ENCODE results near the gene RB1. TPM values are rescaled to one million over a fixed set of nuclear protein-coding genes. Genes with fewer than 3 reads are reported as not detected.

The RB1 gene
- total RNA-seq (2014; rRNA removed; shearing (Covaris generic)) (31.7 and 33.5 TPM in 2 replicates), total RNA-seq (2022) (72.7 and 84.4 TPM in 2 replicates), Bru-seq, nascent RNA (percentile 90 among the genes with signal in this experiment), BruChase-seq, experiment 1, labeled RNA remaining after a 6-hour chase (percentile 85 among the genes with signal in this experiment), BruChase-seq, experiment 2, labeled RNA remaining after a 2-hour chase (percentile 83 among the genes with signal in this experiment)
- long read RNA-seq, full-length matches to known transcripts, result 50 of 72 reads
- long read RNA-seq, partial matches to known transcripts, result 17 of 72 reads
- long read RNA-seq, other reads (novel, unspliced or antisense), result 5 of 72 reads

GRCh38 chr13:48303359-48304142 lies at the start of gene RB1:
Gene RB1, plus strand, starts transcription at chr13:48303751. Its CDS starts 162 bp downstream, at chr13:48303913.
- DNase-seq (ENCODE audit: low spot score), result peak; percentile 92
- no peaks in the 10 kb centered on the region for H3K9me3 ChIP-seq (ENCODE audit: low read length)
- peaks cover 15% of the 10 kb centered on the region; the same call in 1 of the 2 replicates for H4K20me1 ChIP-seq (ENCODE audit: insufficient read depth, low read length)
- BruUV-seq (replicated peaks), result TSS peak; percentile 89
- peak within 1 kb of the TSS; percentile 95 for H2AFZ ChIP-seq (ENCODE audit: low read length)
- intact Hi-C loops (cut with micrococcal nuclease; ENCODE audit: unreplicated experiment), result loop anchor here (1.0 to 10.0 kb wide), 8 partner anchors 69 to 1319 kb away; partner anchors contain the start of genes FNDC3A and NUDT15
- H3K36me3 ChIP-seq (ENCODE audit: insufficient read depth, low read length), result peaks cover 36% of the 10 kb centered on the region
- ChIA-PET POLR2A (interaction anchor here (0.7 kb wide), 4 partner anchors 40 to 259 kb away, joined by 3 to 6 read pairs (median 4); no protein-coding TSS in a partner anchor), CTCF (ENCODE audit: unreplicated experiment) (no interaction called here)
- H3K4me3 ChIP-seq (ENCODE audit: low read depth, low read length, poor library complexity, severe bottlenecking), result peak within 1 kb of the TSS; percentile 93
- H3K4me2 ChIP-seq (ENCODE audit: low read length), result peak within 1 kb of the TSS; percentile 95
- TF ChIP-seq EZH2phosphoT487 (IDR thresholded peaks at IDR 0.05; ENCODE audit: borderline replicate concordance, low read depth, low read length), result no peak
- TF ChIP-seq, protein P1, sequence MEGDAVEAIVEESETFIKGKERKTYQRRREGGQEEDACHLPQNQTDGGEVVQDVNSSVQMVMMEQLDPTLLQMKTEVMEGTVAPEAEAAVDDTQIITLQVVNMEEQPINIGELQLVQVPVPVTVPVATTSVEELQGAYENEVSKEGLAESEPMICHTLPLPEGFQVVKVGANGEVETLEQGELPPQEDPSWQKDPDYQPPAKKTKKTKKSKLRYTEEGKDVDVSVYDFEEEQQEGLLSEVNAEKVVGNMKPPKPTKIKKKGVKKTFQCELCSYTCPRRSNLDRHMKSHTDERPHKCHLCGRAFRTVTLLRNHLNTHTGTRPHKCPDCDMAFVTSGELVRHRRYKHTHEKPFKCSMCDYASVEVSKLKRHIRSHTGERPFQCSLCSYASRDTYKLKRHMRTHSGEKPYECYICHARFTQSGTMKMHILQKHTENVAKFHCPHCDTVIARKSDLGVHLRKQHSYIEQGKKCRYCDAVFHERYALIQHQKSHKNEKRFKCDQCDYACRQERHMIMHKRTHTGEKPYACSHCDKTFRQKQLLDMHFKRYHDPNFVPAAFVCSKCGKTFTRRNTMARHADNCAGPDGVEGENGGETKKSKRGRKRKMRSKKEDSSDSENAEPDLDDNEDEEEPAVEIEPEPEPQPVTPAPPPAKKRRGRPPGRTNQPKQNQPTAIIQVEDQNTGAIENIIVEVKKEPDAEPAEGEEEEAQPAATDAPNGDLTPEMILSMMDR (conservative IDR thresholded peaks at IDR 0.05; ENCODE audit: low read length), result no peak
- H3K4me1 ChIP-seq (ENCODE audit: insufficient read depth, low read length, poor library complexity, severe bottlenecking), result peaks cover 28% of the 10 kb centered on the region
- H3K79me2 ChIP-seq (ENCODE audit: insufficient read depth, low read depth, low read length), result peaks cover 37% of the 10 kb centered on the region
- H3K27ac ChIP-seq (ENCODE audit: low read depth, low read length, poor library complexity, severe bottlenecking), result peak within 1 kb of the TSS; percentile 94
- H3K9me2 ChIP-seq (ENCODE audit: insufficient read depth, low read length), result no peaks in the 10 kb centered on the region

- ChIA-PET CTCF (ENCODE audit: unreplicated experiment) (no interaction called here), POLR2A (no interaction called here)
- Histone ChIP-seq H3K27ac (ENCODE audit: low read depth, low read length, poor library complexity, severe bottlenecking) (no peak overlapping the region), H3K9me2 (ENCODE audit: insufficient read depth, low read length) (no peaks in the 10 kb centered on the region), H3K79me2 (ENCODE audit: insufficient read depth, low read depth, low read length) (no peaks in the 10 kb centered on the region), H3K4me3 (ENCODE audit: low read depth, low read length, poor library complexity, severe bottlenecking) (no peak overlapping the region), H3K9me3 (ENCODE audit: low read length) (no peaks in the 10 kb centered on the region), H3K36me3 (ENCODE audit: insufficient read depth, low read length) (peaks cover 25% of the 10 kb centered on the region; the same call in 1 of the 2 replicates), H2AFZ (ENCODE audit: low read length) (no peak overlapping the region), H4K20me1 (ENCODE audit: insufficient read depth, low read length) (0 out of 2 replicates have a peak, but pooled peaks cover 3% of the 10 kb centered on the region), H3K4me2 (ENCODE audit: low read length) (no peak overlapping the region), H3K4me1 (ENCODE audit: insufficient read depth, low read length, poor library complexity, severe bottlenecking) (no peaks in the 10 kb centered on the region)
- BruUV-seq (replicated peaks), result no TSS peak
- TF ChIP-seq, protein P1 (conservative IDR thresholded peaks at IDR 0.05; ENCODE audit: low read length), result no peak
- TF ChIP-seq EZH2phosphoT487 (IDR thresholded peaks at IDR 0.05; ENCODE audit: borderline replicate concordance, low read depth, low read length), result no peak
- intact Hi-C loops (cut with micrococcal nuclease; ENCODE audit: unreplicated experiment), result no loop called here
- no peak for DNase-seq (ENCODE audit: low spot score)
Measured at GRCh38 chr13:48253849-48254248, 49.7 kb upstream of the RB1 start.

Measured in OCI-LY7 (cell line).